Neuronal stem cell (in vitro differentiated cells): ENCODE results near the gene PLCH2.
A peak's percentile ranks its signal among the peaks of the same experiment; 100 is the strongest.

Experiments used
- DNase-seq: peaks from one replicate; pipeline ENCODE4 v3.0.0-alpha.2; 2013; ENCODE audit warnings: low spot score
- H2AFZ ChIP-seq: one replicate; pipeline ENCODE4 v1.6.1; 2013; ENCODE audit warnings: mild to moderate bottlenecking, low read length, inconsistent platforms
- H2AK5ac ChIP-seq: 2 replicates; pipeline ENCODE4 v1.6.1; 2013; ENCODE audit warnings: low read depth, mild to moderate bottlenecking, inconsistent platforms, low read length, moderate library complexity, mixed read lengths
- H2BK120ac ChIP-seq: 2 replicates; pipeline ENCODE4 v1.6.1; 2013; ENCODE audit warnings: low read depth, mild to moderate bottlenecking, inconsistent platforms, low read length, moderate library complexity, mixed read lengths
- H2BK12ac ChIP-seq: one replicate; pipeline ENCODE4 v1.6.1; 2013; ENCODE audit warnings: low read length, inconsistent platforms
- H2BK15ac ChIP-seq: 2 replicates; pipeline ENCODE4 v1.6.1; 2013; ENCODE audit warnings: mild to moderate bottlenecking, low read length, inconsistent platforms, mixed read lengths
- H2BK5ac ChIP-seq: one replicate; pipeline ENCODE4 v1.6.1; 2013; ENCODE audit warnings: inconsistent platforms, mild to moderate bottlenecking, low read length, moderate library complexity
- H3K14ac ChIP-seq: one replicate; pipeline ENCODE4 v1.6.1; 2013; ENCODE audit warnings: low read length, inconsistent platforms
- H3K18ac ChIP-seq: 2 replicates; pipeline ENCODE4 v1.6.1; 2013; ENCODE audit warnings: low read length, inconsistent platforms
- H3K23ac ChIP-seq: 2 replicates; pipeline ENCODE4 v1.6.1; 2013; ENCODE audit warnings: low read depth, mild to moderate bottlenecking, mixed read lengths, low read length, inconsistent platforms; ENCODE audit not compliant: poor library complexity
- H3K27ac ChIP-seq: replicated peaks from 3 replicates; pipeline ENCODE4 v1.5.1; 2013; ENCODE audit warnings: low read length, inconsistent platforms
- H3K27me3 ChIP-seq, 3 experiments: 2 replicates each; pipeline ENCODE4 v1.6.1; 2013; ENCODE audit warnings: low read length in 3 of 3, mild to moderate bottlenecking in 2 of 3, inconsistent platforms in 1 of 3, low read depth in 1 of 3, mixed read lengths in 1 of 3, moderate library complexity in 1 of 3; ENCODE audit not compliant: control insufficient read depth in 3 of 3, insufficient read depth in 3 of 3
- H3K36me3 ChIP-seq, 2 donors: replicated peaks in 1 of 2; 2 replicates each; pipeline ENCODE4 v1.6.1; 2013; ENCODE audit warnings: low read length in 2 of 2; ENCODE audit not compliant: control insufficient read depth in 2 of 2, insufficient read depth in 2 of 2
- H3K4ac ChIP-seq: 2 replicates; pipeline ENCODE4 v1.6.1; 2013; ENCODE audit warnings: inconsistent platforms, mild to moderate bottlenecking, low read length, moderate library complexity
- H3K4me1 ChIP-seq, 2 donors: 1 replicate in 1 of 2; 2 replicates in 1 of 2; pipeline ENCODE4 v1.6.1; 2013; ENCODE audit warnings: low read length in 2 of 2, low read depth in 1 of 2; ENCODE audit not compliant: control insufficient read depth in 2 of 2, insufficient read depth in 1 of 2
- H3K4me2 ChIP-seq: one replicate; pipeline ENCODE4 v1.6.1; 2013; ENCODE audit warnings: mild to moderate bottlenecking, low read length, inconsistent platforms; ENCODE audit not compliant: insufficient read depth, poor library complexity, severe bottlenecking
- H3K4me3 ChIP-seq, 2 donors: 2 replicates each; pipeline ENCODE4 v1.5.1; 2013; ENCODE audit warnings: low read length in 2 of 2, mild to moderate bottlenecking in 2 of 2, inconsistent platforms in 1 of 2, moderate library complexity in 1 of 2
- H3K79me1 ChIP-seq: one replicate; pipeline ENCODE4 v1.6.1; 2013; ENCODE audit warnings: low read depth, mild to moderate bottlenecking, inconsistent platforms, low read length, moderate library complexity
- H3K9ac ChIP-seq: one replicate; pipeline ENCODE4 v1.6.1; 2013; ENCODE audit warnings: mild to moderate bottlenecking, low read depth, low read length, inconsistent platforms; ENCODE audit not compliant: poor library complexity
- H3K9me3 ChIP-seq, 2 donors: replicated peaks in 1 of 2; 2 replicates each; pipeline versions ENCODE3 to v1.6.1; 2013; ENCODE audit warnings: low read length in 2 of 2, mild to moderate bottlenecking in 2 of 2, inconsistent platforms in 1 of 2, low read depth in 1 of 2, mixed read lengths in 1 of 2, moderate library complexity in 1 of 2; ENCODE audit not compliant: control insufficient read depth in 2 of 2, insufficient read depth in 1 of 2
- H4K8ac ChIP-seq: one replicate; pipeline ENCODE4 v1.6.1; 2013; ENCODE audit warnings: low read depth, mild to moderate bottlenecking, inconsistent platforms, low read length, moderate library complexity
- H4K91ac ChIP-seq: one replicate; pipeline ENCODE4 v1.6.1; 2013; ENCODE audit warnings: low read length, low read depth, mild to moderate bottlenecking, inconsistent platforms; ENCODE audit not compliant: poor library complexity
- WGBS, 2 donors: extraction: QIAGEN DNeasy Blood & Tissue Kit; methylation state at CpG; one replicate each; pipeline ENCODE4 v1.1.7; 2013; ENCODE audit warnings: missing lambda C conversion rate in 2 of 2, mixed read lengths in 1 of 2; ENCODE audit not compliant: insufficient read length in 2 of 2, insufficient replicate concordance in 1 of 2; ENCODE audit errors: extremely low coverage in 2 of 2; 5-methylcytosine and 5-hydroxymethylcytosine counted together

PLCH2 gene

DNA sequence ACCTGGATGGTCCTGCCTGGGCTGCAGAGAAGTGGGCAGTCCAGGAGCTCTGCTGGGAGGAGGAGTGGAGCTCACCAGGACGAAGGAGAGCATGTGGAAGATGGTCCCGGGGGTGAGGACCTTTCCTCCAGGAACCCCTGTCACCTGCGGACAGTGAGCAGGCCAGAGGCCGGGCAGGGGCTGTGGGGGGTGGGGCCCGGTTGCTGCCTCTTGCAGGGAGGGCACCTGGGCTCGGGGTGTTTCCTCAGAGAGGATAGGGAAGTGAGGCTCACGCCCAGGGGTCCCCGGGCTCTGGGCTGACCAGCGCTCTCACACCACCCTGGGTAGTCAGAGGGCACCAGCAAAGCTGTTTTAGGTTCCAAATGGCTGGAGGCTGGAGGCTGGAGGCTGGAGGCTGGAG, 41.0 kb upstream of the PLCH2 start:
- Histone ChIP-seq H3K4me3 (peak overlapping the region in 1 of 2 donors; percentile 4), H2BK12ac (peak overlapping the region; percentile 84), H2BK5ac (peak overlapping the region; percentile 66), H4K8ac (no peak overlapping the region), H3K27ac (no peak overlapping the region), H3K23ac (peak overlapping the region; percentile 25), H3K14ac (no peak overlapping the region), H3K9me3 (peaks cover 0 to under 1% of the 10 kb centered on the region in 2 donors), H3K36me3 (no peaks in the 10 kb centered on the region), H2AK5ac (peak overlapping the region; percentile 90), H3K18ac (peak overlapping the region; percentile 87), H3K9ac (peak overlapping the region; percentile 60), H2BK15ac (peak overlapping the region; percentile 74), H3K4me1 (peaks cover 22 to 24% of the 10 kb centered on the region in 2 donors), H2BK120ac (no peak overlapping the region), H2AFZ (no peak overlapping the region), H4K91ac (peak overlapping the region; percentile 72), H3K27me3 (peaks cover 0 to 66% (median 0%) of the 10 kb centered on the region in 3 experiments), H3K4ac (no peak overlapping the region), H3K4me2 (no peak overlapping the region), H3K79me1 (peaks cover 4% of the 10 kb centered on the region)
- no CpG with 5 or more reads among the region's 9 CpGs for WGBS, 2 donors
- DNase-seq, result no peak

- Histone ChIP-seq H3K27me3 (peaks cover 0 to 71% (median 0%) of the 10 kb centered on the region in 3 experiments), H3K18ac (peak overlapping the region; percentile 87)
- no CpG with 5 or more reads among the region's 2 CpGs for WGBS, 2 donors
Observed at GRCh38 chr1:2435746-2436355, 40.2 kb upstream of the PLCH2 start.

GRCh38 chr1:2436876-2437275, 39.2 kb upstream of the PLCH2 start:
- H3K36me3 ChIP-seq, result no peaks in the 10 kb centered on the region
- no peak overlapping the region for H3K23ac ChIP-seq
- peak overlapping the region; percentile 2 for H3K18ac ChIP-seq
- H3K27me3 ChIP-seq, result peaks cover 0 to 74% (median 0%) of the 10 kb centered on the region in 3 experiments
- H3K79me1 ChIP-seq, result peaks cover 4% of the 10 kb centered on the region
- H2AK5ac ChIP-seq, result peak overlapping the region; percentile 8
- no CpG with 5 or more reads among the region's 7 CpGs for WGBS, 2 donors
- H4K8ac ChIP-seq, result no peak overlapping the region
- H3K4me1 ChIP-seq, result peaks cover 14 to 15% of the 10 kb centered on the region in 2 donors
- H3K27ac ChIP-seq, result no peak overlapping the region
- H3K14ac ChIP-seq, result no peak overlapping the region
- DNase-seq, result no peak
- H3K9me3 ChIP-seq, result no peaks in the 10 kb centered on the region
- H2AFZ ChIP-seq, result no peak overlapping the region
- H2BK15ac ChIP-seq, result peak overlapping the region; percentile 52
- H2BK120ac ChIP-seq, result no peak overlapping the region
- H3K9ac ChIP-seq, result no peak overlapping the region
- H2BK5ac ChIP-seq, result no peak overlapping the region
- no peak overlapping the region for H3K4me3 ChIP-seq
- H3K4ac ChIP-seq, result no peak overlapping the region
- no peak overlapping the region for H3K4me2 ChIP-seq
- no peak overlapping the region for H4K91ac ChIP-seq
- H2BK12ac ChIP-seq, result no peak overlapping the region

More at GRCh38 chr1:2435746-2436355, 40.2 kb upstream of the PLCH2 start:
- no peak overlapping the region for H4K91ac ChIP-seq
- peaks cover 4% of the 10 kb centered on the region for H3K79me1 ChIP-seq
- no peak overlapping the region for H3K4me2 ChIP-seq
- H2BK15ac ChIP-seq, result peak overlapping the region; percentile 58
- H3K4me3 ChIP-seq, result no peak overlapping the region
- peak overlapping the region; percentile 90 for H2AK5ac ChIP-seq
- H3K9me3 ChIP-seq, result no peaks in the 10 kb centered on the region
- no peak overlapping the region for H3K4ac ChIP-seq
- H3K9ac ChIP-seq, result no peak overlapping the region
- H3K14ac ChIP-seq, result no peak overlapping the region
- H2BK120ac ChIP-seq, result no peak overlapping the region
- H2BK5ac ChIP-seq, result peak overlapping the region; percentile 66
- no peak overlapping the region for H4K8ac ChIP-seq
- no peak overlapping the region for H2AFZ ChIP-seq
- H3K4me1 ChIP-seq, result peaks cover 22 to 24% of the 10 kb centered on the region in 2 donors
- no peaks in the 10 kb centered on the region for H3K36me3 ChIP-seq
- H2BK12ac ChIP-seq, result peak overlapping the region; percentile 84
- DNase-seq, result no peak
- H3K23ac ChIP-seq, result peak overlapping the region; percentile 31
- H3K27ac ChIP-seq, result no peak overlapping the region

DNA sequence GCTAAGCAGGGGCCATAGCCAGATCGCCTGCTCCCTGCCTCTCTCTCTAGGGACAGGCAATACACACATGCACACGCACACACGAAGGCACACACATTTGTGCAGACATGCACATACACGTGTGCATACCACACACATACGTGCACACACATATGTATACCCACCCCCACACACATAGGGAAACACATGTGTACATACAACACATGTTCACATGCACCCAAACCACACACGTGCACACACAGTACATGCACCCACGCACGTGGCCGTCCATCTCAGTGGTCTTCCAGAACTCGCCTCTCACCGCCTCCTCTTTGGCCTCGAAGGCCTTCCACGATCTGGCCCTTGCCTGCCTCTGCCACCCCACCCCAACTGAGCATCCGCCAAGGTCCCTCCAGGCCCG, 38.5 kb upstream of the PLCH2 start:
- peak overlapping the region; percentile 92 for H2BK15ac ChIP-seq
- no peak overlapping the region for H3K27ac ChIP-seq
- no peak overlapping the region for H3K9ac ChIP-seq
- H2BK12ac ChIP-seq, result peak overlapping the region; percentile 81
- peaks cover 0 to 79% (median 5%) of the 10 kb centered on the region in 3 experiments for H3K27me3 ChIP-seq
- H2AK5ac ChIP-seq, result peak overlapping the region; percentile 97
- H2BK5ac ChIP-seq, result peak overlapping the region; percentile 82
- peaks cover 6 to 7% of the 10 kb centered on the region in 2 donors for H3K4me1 ChIP-seq
- peak overlapping the region; percentile 19 for H3K18ac ChIP-seq
- no peak overlapping the region for H3K4me2 ChIP-seq
- no peak overlapping the region for H4K91ac ChIP-seq
- H3K4ac ChIP-seq, result peak overlapping the region; percentile 59
- peak overlapping the region; percentile 96 for H2BK120ac ChIP-seq
- no peak overlapping the region for H3K14ac ChIP-seq
- H3K4me3 ChIP-seq, result peak overlapping the region in 1 of 2 donors; percentile 45
- H2AFZ ChIP-seq, result no peak overlapping the region
- WGBS, 2 donors, result no CpG with 5 or more reads among the region's 15 CpGs
- no peak for DNase-seq
- H3K36me3 ChIP-seq, result no peaks in the 10 kb centered on the region
- no peak overlapping the region for H4K8ac ChIP-seq
- H3K23ac ChIP-seq, result no peak overlapping the region
- H3K9me3 ChIP-seq, result no peaks in the 10 kb centered on the region
- H3K79me1 ChIP-seq, result peaks cover 4% of the 10 kb centered on the region
